Activated naive CD8-positive, alpha-beta T cell treated with anti-CD3 and anti-CD28 coated beads for 36 hours (primary cell): Measurements from ENCODE around the gene ZFYVE9. TPM values are rescaled to one million over a fixed set of nuclear protein-coding genes. Genes with fewer than 3 reads are reported as not detected.
"Not testable (repeated sequence)": the region's sequence is repeated elsewhere in the genome, so short reads cannot be mapped to it uniquely, and the experiment has no call there.

Source experiments
- DNase-seq: peaks from one replicate; pipeline ENCODE4 v3.0.0; 2021
- H3K27ac Mint-ChIP-seq: one replicate; pipeline ENCODE4 v1.8.0; 2022; ENCODE audit warnings: mild to moderate bottlenecking, moderate library complexity, mixed read lengths
- H3K27me3 Mint-ChIP-seq: one replicate; pipeline ENCODE4 v1.8.0; 2022; ENCODE audit warnings: mild to moderate bottlenecking, mixed read lengths
- H3K36me3 Mint-ChIP-seq: one replicate; pipeline ENCODE4 v1.8.0; 2021; ENCODE audit warnings: mild to moderate bottlenecking, mixed read lengths
- H3K4me1 Mint-ChIP-seq: one replicate; pipeline ENCODE4 v1.8.0; 2021; ENCODE audit warnings: mixed read lengths
- H3K4me3 Mint-ChIP-seq: one replicate; pipeline ENCODE4 v1.8.0; 2022; ENCODE audit warnings: mild to moderate bottlenecking, moderate library complexity, mixed read lengths
- H3K9me3 Mint-ChIP-seq: one replicate; pipeline ENCODE4 v1.8.0; 2022; ENCODE audit warnings: mixed read lengths
- total RNA-seq, 2 experiments: library from RNA; stranded (reverse); gene quantifications; one replicate each; pipeline ENCODE4 v1.2.3, GENCODE V29; 2021

The ZFYVE9 gene
- total RNA-seq, 2 experiments from 2014 or later, result 6.1 to 6.3 TPM

GRCh38 chr1:52195161-52195560, 53.3 kb downstream of the ZFYVE9 start:
- H3K4me1 Mint-ChIP-seq, result peaks cover 5% of the 10 kb centered on the region
- no peaks in the 10 kb centered on the region for H3K27me3 Mint-ChIP-seq
- H3K9me3 Mint-ChIP-seq, result peaks cover 7% of the 10 kb centered on the region
- no peak for DNase-seq
- peaks cover 11% of the 10 kb centered on the region for H3K36me3 Mint-ChIP-seq
- no peak overlapping the region for H3K4me3 Mint-ChIP-seq
- no peak overlapping the region for H3K27ac Mint-ChIP-seq

DNA sequence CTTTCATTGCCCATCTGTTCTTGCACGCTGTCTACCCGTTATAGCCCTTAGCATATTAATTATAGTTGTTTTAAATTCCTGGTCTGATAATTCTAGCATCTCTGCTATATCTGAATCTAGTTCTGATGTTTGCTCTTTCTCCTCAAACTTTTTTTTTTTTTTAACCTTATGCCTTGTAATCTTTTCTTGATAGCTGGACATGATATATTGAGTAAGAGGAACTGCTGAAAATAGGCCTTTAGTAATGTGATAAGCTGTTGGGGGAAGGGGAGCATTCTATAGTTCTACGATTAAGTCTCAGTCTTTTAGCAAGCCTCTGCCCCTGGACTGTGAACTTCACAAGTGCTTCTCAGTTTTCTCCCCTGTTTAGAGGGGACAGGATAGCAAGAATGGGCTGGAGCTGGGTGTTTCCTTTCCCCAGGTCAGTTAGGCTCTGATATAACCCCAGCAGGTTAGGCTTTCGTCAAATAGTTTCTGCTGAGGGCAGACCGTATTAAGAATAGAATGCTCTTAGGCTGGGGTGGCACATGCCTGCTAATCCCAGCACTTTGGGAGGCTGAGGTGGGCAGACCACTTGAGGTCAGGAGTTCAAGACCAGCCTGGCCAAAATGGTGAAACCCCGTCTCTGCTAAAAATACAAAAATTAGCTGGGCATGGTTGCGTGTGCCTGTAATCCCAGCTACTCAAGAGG, 62.2 kb downstream of the ZFYVE9 start:
- H3K4me1 Mint-ChIP-seq, result peaks cover 10% of the 10 kb centered on the region
- no peaks in the 10 kb centered on the region for H3K27me3 Mint-ChIP-seq
- H3K27ac Mint-ChIP-seq, result no peak overlapping the region
- H3K4me3 Mint-ChIP-seq, result no peak overlapping the region
- DNase-seq, result no peak
- H3K9me3 Mint-ChIP-seq, result peaks cover 7% of the 10 kb centered on the region
- H3K36me3 Mint-ChIP-seq, result peaks cover 20% of the 10 kb centered on the region

DNA sequence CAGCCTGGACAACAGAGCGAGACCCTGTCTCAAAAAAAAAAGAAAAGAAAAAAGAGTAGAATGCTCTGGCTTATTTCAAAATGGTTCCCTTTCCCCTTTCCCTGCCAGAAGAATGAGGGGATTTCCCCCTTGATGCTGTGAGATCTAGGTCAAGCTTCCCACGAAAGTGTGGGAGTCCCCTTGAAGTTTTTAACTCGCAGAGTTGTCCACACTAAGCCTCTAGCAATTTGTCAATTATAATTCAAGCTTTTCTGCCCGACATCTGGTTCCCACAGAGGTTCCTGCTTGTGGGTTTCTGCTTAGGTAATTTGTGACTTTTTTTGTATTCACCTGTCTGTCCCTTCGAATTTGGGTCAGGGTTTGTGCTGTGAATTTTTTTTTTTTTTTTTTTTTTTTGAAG, 62.8 kb downstream of the ZFYVE9 start:
- H3K27ac Mint-ChIP-seq, result no peak overlapping the region
- peaks cover 10% of the 10 kb centered on the region for H3K4me1 Mint-ChIP-seq
- no peak for DNase-seq
- peaks cover 17% of the 10 kb centered on the region for H3K36me3 Mint-ChIP-seq
- no peak overlapping the region for H3K4me3 Mint-ChIP-seq
- no peaks in the 10 kb centered on the region for H3K27me3 Mint-ChIP-seq
- peaks cover 4% of the 10 kb centered on the region for H3K9me3 Mint-ChIP-seq

DNA sequence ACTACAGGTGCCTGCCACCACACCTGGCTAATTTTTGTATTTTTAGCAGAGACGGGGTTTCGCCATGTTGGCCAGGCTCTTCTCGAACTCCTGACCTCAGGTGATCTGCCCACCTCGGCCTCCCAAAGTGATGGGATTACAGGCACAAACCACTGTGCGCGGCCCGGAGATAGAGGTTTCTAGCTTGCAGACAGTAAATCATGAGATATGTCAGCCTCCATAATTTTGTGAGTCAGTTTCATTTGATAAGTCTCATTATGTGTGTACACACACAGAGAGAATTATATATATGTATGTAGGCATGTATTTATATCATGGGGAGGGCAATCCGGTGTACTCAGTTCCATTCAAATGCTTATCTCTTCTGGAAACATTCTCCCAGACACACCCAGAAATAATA, 64.8 kb downstream of the ZFYVE9 start:
- not testable (repeated sequence) for H3K27me3 Mint-ChIP-seq, H3K36me3 Mint-ChIP-seq, DNase-seq, H3K4me3 Mint-ChIP-seq, H3K9me3 Mint-ChIP-seq, H3K27ac Mint-ChIP-seq
- H3K4me1 Mint-ChIP-seq, result peaks cover 13% of the 10 kb centered on the region

- no peaks in the 10 kb centered on the region for H3K27me3 Mint-ChIP-seq
Observed at GRCh38 chr1:52209429-52209828, 67.5 kb downstream of the ZFYVE9 start.

GRCh38 chr1:52210044-52210443, 68.2 kb downstream of the ZFYVE9 start:
- H3K4me3 Mint-ChIP-seq, result no peak overlapping the region
- no peak overlapping the region for H3K27ac Mint-ChIP-seq
- peaks cover 2% of the 10 kb centered on the region for H3K9me3 Mint-ChIP-seq
- peaks cover 12% of the 10 kb centered on the region for H3K36me3 Mint-ChIP-seq
- H3K27me3 Mint-ChIP-seq, result no peaks in the 10 kb centered on the region
- no peak for DNase-seq
- H3K4me1 Mint-ChIP-seq, result peaks cover 3% of the 10 kb centered on the region

More at GRCh38 chr1:52209429-52209828, 67.5 kb downstream of the ZFYVE9 start:
- peaks cover 8% of the 10 kb centered on the region for H3K4me1 Mint-ChIP-seq
- peaks cover 2% of the 10 kb centered on the region for H3K9me3 Mint-ChIP-seq
- H3K27ac Mint-ChIP-seq, result no peak overlapping the region
- no peak overlapping the region for H3K4me3 Mint-ChIP-seq
- no peak for DNase-seq
- peaks cover 12% of the 10 kb centered on the region for H3K36me3 Mint-ChIP-seq

DNA sequence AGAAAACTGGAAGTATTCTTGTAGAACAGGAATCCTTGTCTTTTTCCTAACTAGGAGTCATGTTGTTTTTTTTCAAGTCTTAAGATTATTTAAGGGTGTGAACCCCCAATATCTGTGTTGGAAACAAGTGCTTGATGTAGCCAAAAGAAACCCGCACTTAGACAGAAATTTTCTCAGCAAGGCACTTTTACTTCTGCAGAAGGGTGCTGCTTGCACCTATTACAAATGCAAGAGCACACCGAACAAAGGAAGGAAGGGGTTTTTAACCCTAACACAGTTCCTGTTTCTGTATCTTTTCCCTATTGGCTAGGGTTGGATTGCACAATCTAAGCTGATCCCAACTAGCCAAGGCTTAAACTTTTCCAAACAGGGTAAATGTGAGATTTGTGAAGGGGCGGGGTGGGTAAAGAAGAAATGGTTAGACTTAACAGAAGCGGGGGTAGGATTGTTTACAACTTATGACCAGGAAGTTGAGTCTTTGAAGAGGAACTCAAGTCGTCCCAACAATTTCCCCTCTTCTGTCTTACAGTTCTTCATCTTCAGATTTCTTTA, 75.1 kb downstream of the ZFYVE9 start:
- DNase-seq, result no peak
- Mint-ChIP-seq H3K9me3 (peaks cover 23% of the 10 kb centered on the region), H3K4me3 (no peak overlapping the region), H3K27me3 (no peaks in the 10 kb centered on the region), H3K4me1 (no peaks in the 10 kb centered on the region), H3K36me3 (peaks cover 57% of the 10 kb centered on the region), H3K27ac (no peak overlapping the region)

DNA sequence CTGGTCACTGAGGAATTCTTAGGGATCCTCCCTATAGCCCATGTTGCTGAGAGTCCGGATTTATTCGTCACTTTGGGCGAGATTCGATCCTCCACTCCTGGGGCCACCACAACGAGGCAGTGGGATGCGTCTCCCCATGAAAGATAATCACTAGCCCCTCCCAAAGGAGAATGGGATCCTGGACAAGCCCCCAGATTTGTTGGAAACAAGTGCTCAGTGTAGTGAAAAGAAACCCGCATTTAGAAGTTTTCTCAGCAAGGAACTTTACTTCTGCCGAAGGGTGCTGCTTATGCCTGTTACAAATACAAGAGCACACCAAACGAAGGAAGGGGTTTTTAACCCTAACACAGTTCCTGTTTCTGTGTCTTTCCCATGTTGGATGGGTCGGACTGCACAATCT, 83.3 kb downstream of the ZFYVE9 start:
- Mint-ChIP-seq H3K4me1 (peaks cover 5% of the 10 kb centered on the region), H3K27me3 (no peaks in the 10 kb centered on the region), H3K36me3 (peaks cover 39% of the 10 kb centered on the region), H3K9me3 (peaks cover 25% of the 10 kb centered on the region), H3K27ac (no peak overlapping the region), H3K4me3 (no peak overlapping the region)
- DNase-seq, result no peak

DNA sequence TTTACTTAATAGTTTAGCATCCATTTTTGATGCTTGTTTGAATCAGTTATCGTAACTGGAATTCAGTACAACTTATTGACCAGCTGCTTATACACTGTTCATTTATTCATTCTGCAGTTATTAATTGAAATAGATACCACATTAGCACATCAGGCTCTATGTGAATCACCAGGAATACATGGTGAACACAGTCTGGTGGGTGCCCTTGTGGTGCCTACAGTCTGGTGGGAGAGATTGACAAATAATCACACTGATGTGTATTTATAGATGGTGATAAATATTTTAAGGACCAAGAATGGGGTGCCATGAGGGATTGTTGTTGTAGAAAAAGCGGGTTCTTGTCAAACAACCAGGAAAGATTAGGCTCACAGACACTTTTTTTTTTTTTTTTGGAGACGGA, 87.6 kb downstream of the ZFYVE9 start:
- no peak overlapping the region for H3K27ac Mint-ChIP-seq
- H3K4me3 Mint-ChIP-seq, result no peak overlapping the region
- peaks cover 20% of the 10 kb centered on the region for H3K36me3 Mint-ChIP-seq
- peaks cover 6% of the 10 kb centered on the region for H3K4me1 Mint-ChIP-seq
- peaks cover 15% of the 10 kb centered on the region for H3K9me3 Mint-ChIP-seq
- no peaks in the 10 kb centered on the region for H3K27me3 Mint-ChIP-seq
- no peak for DNase-seq

GRCh38 chr1:52233463-52233862, 91.6 kb downstream of the ZFYVE9 start:
- H3K4me1 Mint-ChIP-seq, result peaks cover 5% of the 10 kb centered on the region
- H3K27me3 Mint-ChIP-seq, result no peaks in the 10 kb centered on the region
- H3K9me3 Mint-ChIP-seq, result no peaks in the 10 kb centered on the region
- peaks cover 4% of the 10 kb centered on the region for H3K36me3 Mint-ChIP-seq
- DNase-seq, result no peak
- H3K27ac Mint-ChIP-seq, result no peak overlapping the region
- H3K4me3 Mint-ChIP-seq, result no peak overlapping the region

- Mint-ChIP-seq H3K36me3 (peaks cover 4% of the 10 kb centered on the region), H3K27ac (no peak overlapping the region), H3K4me1 (peaks cover 5% of the 10 kb centered on the region), H3K9me3 (no peaks in the 10 kb centered on the region), H3K27me3 (no peaks in the 10 kb centered on the region), H3K4me3 (no peak overlapping the region)
- no peak for DNase-seq
Observed at GRCh38 chr1:52234014-52234413, 92.1 kb downstream of the ZFYVE9 start.

DNA sequence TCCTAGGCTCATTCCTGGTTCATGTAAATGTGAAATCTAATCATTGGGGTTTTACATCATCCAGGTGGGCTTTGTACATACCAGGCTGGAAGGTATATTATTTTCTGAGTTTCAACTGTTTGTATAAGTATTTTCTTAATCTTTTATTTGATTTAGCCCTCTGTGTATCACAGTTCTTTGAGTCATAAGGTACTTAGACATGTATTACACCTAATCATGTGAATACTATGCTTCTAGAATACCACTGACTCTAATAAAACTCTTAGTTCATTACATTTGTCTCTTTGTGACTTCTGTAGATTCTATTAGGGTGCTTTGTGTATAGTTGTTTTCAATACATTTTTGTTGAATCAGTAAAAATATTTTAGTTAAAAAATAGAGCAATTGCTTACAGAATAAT, 92.8 kb downstream of the ZFYVE9 start:
- H3K4me1 Mint-ChIP-seq, result peaks cover 2% of the 10 kb centered on the region
- H3K36me3 Mint-ChIP-seq, result peaks cover 2% of the 10 kb centered on the region
- H3K27me3 Mint-ChIP-seq, result no peaks in the 10 kb centered on the region

GRCh38 chr1:52235646-52236045, 93.8 kb downstream of the ZFYVE9 start:
- H3K27me3 Mint-ChIP-seq, result no peaks in the 10 kb centered on the region

More for the DNA sequence above, 92.8 kb downstream of the ZFYVE9 start:
- no peak overlapping the region for H3K27ac Mint-ChIP-seq
- no peak overlapping the region for H3K4me3 Mint-ChIP-seq
- no peak for DNase-seq
- no peaks in the 10 kb centered on the region for H3K9me3 Mint-ChIP-seq

DNA sequence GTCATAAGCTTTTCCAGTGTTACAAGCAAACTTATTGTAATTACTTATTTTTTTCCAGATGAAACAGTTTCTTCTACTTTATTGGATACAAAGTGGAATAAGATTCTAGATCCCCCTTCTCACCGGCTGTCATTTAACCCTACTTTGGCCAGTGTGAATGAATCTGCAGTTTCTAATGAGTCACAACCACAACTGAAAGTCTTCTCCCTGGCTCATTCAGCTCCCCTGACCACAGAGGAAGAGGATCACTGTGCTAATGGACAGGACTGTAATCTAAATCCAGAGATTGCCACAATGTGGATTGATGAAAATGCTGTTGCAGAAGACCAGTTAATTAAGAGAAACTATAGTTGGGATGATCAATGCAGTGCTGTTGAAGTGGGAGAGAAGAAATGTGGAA, 95.5 kb downstream of the ZFYVE9 start:
- peaks cover 2% of the 10 kb centered on the region for H3K36me3 Mint-ChIP-seq

More at GRCh38 chr1:52235646-52236045, 93.8 kb downstream of the ZFYVE9 start:
- no peaks in the 10 kb centered on the region for H3K4me1 Mint-ChIP-seq
- H3K9me3 Mint-ChIP-seq, result no peaks in the 10 kb centered on the region
- peaks cover 2% of the 10 kb centered on the region for H3K36me3 Mint-ChIP-seq
- DNase-seq, result no peak
- H3K27ac Mint-ChIP-seq, result no peak overlapping the region
- H3K4me3 Mint-ChIP-seq, result no peak overlapping the region

GRCh38 chr1:52238474-52238873, 96.6 kb downstream of the ZFYVE9 start:
- DNase-seq, result no peak
- H3K4me1 Mint-ChIP-seq, result peaks cover 1% of the 10 kb centered on the region
- H3K27ac Mint-ChIP-seq, result no peak overlapping the region
- H3K36me3 Mint-ChIP-seq, result peaks cover 2% of the 10 kb centered on the region
- no peaks in the 10 kb centered on the region for H3K9me3 Mint-ChIP-seq
- no peaks in the 10 kb centered on the region for H3K27me3 Mint-ChIP-seq
- H3K4me3 Mint-ChIP-seq, result no peak overlapping the region

More for the DNA sequence above, 95.5 kb downstream of the ZFYVE9 start:
- Mint-ChIP-seq H3K4me3 (no peak overlapping the region), H3K27ac (no peak overlapping the region), H3K27me3 (no peaks in the 10 kb centered on the region), H3K4me1 (peaks cover 1% of the 10 kb centered on the region), H3K9me3 (no peaks in the 10 kb centered on the region)
- DNase-seq, result no peak
